ENCODE results near the gene KCTD16.

- TF ChIP-seq CTCF (IDR thresholded peaks at IDR 0.05; ENCODE audit: insufficient read depth, low read depth, low read length) (no peak), EZH2 (IDR thresholded peaks at IDR 0.05; ENCODE audit: insufficient read depth, low read length) (no peak)
Measured at GRCh38 chr5:144126707-144127106, 44.0 kb upstream of the KCTD16 start.
